Adipocyte (in vitro differentiated cells): ENCODE results near the gene NRAP.

Source experiments
- DNase-seq: peaks from one replicate; pipeline ENCODE4 v3.0.0-alpha.2; 2015; ENCODE audit warnings: low read depth
- H3K27me3 ChIP-seq: replicated peaks from 2 replicates; pipeline ENCODE4 v1.7.0; 2013; ENCODE audit warnings: mild to moderate bottlenecking, low read length, moderate library complexity; ENCODE audit not compliant: control insufficient read depth, insufficient read depth
- H3K36me3 ChIP-seq: 2 replicates; pipeline ENCODE4 v1.7.0; 2013; ENCODE audit warnings: low read length, mild to moderate bottlenecking, moderate library complexity; ENCODE audit not compliant: control insufficient read depth, insufficient read depth, severe bottlenecking
- H3K4me1 ChIP-seq: 2 replicates; pipeline ENCODE4 v1.7.0; 2013; ENCODE audit warnings: mild to moderate bottlenecking, low read length, moderate library complexity; ENCODE audit not compliant: control insufficient read depth, insufficient read depth
- H3K4me3 ChIP-seq: 2 replicates; pipeline ENCODE4 v1.7.0; 2013; ENCODE audit warnings: mild to moderate bottlenecking, low read length, moderate library complexity
- H3K9ac ChIP-seq: 2 replicates; pipeline ENCODE4 v1.7.0; 2013; ENCODE audit warnings: mild to moderate bottlenecking, low read length, moderate library complexity
- H3K9me3 ChIP-seq: 2 replicates; pipeline ENCODE4 v1.7.0; 2013; ENCODE audit warnings: mild to moderate bottlenecking, low read length, moderate library complexity; ENCODE audit not compliant: control insufficient read depth

The NRAP gene

DNA sequence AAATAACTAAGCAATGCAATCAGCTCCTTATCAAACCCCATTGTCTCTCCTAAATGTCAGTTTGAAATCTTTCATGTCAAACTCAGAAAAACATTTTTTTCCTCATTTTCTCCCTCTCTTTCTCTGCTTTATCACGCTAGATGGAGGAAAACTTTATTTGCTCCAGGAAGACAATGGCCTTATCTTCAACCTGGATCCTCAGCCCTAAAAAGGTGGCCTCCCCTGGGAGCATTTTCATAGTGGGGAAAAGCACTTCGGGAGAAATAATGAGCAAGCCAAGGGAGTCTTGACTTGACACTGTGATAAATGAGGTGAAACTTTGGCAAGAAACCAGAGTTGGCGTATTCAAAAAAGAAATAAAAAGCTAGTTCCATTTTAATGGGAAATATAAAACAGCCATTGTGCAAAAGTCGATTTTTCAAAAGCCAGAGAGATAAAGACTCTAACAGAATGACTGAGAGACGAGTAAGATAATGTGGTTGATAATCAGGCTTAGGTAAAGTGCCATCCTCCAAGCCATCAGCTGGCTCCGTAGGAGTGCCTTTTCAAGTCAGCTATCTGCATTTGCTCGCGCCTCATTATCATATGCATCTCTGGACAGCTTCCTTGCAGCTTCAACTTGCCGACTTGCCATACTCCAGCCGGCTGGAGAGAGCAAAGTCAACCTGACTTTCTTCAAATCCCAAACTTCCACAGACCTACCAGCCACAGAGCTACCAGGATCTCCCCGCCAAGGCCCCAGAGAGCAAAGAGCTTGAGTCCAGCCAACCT, 91.1 kb downstream of the NRAP start:
- Histone ChIP-seq H3K27me3 (peaks cover 21% of the 10 kb centered on the region), H3K4me3 (no peak overlapping the region), H3K36me3 (no peaks in the 10 kb centered on the region), H3K4me1 (peaks cover 18% of the 10 kb centered on the region), H3K9ac (no peak overlapping the region), H3K9me3 (peaks cover 26% of the 10 kb centered on the region)
- DNase-seq, result no peak

DNA sequence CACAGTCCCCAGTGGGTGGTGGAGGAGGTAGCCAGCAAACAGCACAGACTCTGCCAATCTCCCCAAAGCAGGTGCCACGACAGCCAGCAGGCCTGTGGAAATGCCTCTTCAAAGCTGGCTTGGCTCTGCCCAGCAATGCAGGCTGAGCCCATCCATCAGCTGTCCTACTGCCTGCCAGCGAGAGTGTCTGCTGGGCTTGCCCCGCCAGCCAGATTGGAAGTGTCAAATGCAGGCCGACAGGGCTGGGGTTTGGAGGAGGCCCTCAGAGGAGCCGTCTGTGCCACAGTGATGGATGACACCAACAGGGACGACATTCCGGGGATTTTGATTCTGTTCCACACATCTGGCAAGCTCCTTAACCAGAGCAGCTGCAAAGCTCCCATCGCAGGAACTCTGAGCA, 94.3 kb downstream of the NRAP start:
- DNase-seq, result no peak
- H3K4me1 ChIP-seq, result peaks cover 27% of the 10 kb centered on the region

DNA sequence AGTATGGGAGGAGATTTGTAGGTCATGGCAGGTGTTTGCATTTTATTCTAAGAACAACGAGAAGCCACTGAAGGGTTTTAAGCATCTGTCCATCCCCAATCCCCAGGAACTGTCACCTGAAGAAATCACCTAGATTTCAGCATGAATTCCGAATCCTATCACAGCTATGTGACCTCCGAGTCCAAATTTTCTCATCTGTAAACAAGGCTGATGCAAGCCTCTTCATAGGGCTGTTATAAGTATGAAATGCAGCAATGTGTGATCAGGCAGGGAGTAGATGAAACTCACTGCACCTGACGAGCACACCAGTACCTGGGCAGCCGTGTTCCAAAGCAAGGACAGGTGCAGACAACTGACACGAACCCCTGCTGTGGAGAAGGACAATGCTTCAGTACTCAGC, 97.0 kb downstream of the NRAP start:
- Histone ChIP-seq H3K27me3 (no peaks in the 10 kb centered on the region), H3K9ac (no peak overlapping the region), H3K4me3 (no peak overlapping the region), H3K9me3 (peaks cover 10% of the 10 kb centered on the region), H3K36me3 (no peaks in the 10 kb centered on the region), H3K4me1 (peaks cover 32% of the 10 kb centered on the region)
- DNase-seq, result no peak

More for the DNA sequence above, 94.3 kb downstream of the NRAP start:
- Histone ChIP-seq H3K36me3 (no peaks in the 10 kb centered on the region), H3K27me3 (peaks cover 4% of the 10 kb centered on the region), H3K4me3 (no peak overlapping the region), H3K9me3 (peaks cover 26% of the 10 kb centered on the region), H3K9ac (peak overlapping the region; percentile 50)

DNA sequence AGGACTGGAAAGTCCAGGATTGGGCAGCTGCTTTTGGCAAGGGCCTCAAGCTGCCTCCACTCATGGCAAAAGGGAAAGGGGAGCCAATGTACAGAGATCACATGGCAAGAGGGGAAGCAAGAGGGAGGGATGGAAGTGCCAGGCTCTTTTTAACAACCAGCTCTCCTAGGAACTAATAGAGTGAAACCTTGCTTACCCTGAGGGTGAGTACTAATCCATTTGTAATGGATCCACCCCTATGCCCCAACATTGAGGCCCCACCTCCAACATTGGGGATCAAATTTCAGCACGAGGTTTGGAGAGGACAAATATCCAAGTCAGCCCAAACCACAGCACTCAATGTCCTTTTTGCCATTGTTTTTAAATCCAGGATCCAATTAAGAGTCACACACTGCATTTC, 98.5 kb downstream of the NRAP start:
- Histone ChIP-seq H3K4me1 (peaks cover 28% of the 10 kb centered on the region), H3K9ac (no peak overlapping the region), H3K4me3 (no peak overlapping the region), H3K9me3 (no peaks in the 10 kb centered on the region), H3K36me3 (no peaks in the 10 kb centered on the region), H3K27me3 (no peaks in the 10 kb centered on the region)
- DNase-seq, result peak; percentile 32

DNA sequence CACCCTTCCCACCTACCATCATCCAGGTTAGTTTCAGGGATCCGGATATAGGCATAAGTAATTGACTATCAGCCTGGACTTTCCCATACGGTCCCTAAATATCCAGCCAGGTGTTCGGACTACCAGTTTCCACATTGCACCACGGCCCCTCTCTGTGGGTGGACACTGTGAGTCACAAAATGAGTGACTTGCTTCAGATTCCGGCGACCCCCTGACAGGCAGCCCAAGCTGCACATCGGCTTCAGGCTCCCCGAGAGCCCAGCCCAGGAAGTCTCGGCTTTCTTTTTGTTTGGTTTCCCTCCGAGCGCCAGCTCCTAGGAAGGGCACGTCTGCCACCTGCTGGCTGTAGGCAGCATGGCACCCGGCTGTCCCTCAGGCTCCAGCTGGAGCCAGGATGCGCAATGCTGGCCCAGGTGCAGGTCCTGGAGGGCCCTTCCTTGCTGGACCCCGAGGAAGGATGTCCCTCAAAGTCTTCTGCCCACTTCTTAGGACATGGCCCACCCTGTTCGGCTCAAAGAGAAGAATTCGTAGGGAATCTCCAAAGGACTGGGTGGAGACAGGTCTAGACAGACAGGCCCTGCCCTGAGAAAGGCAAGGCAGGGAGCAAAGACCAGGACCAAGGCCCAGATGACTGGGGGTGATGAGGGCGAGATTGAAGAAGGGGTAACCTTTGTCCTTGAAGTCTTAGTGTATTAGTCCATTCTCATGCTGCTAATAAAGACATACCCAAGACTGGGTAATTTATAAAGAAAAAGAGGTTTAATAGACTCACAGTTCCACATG, 100.3 kb downstream of the NRAP start:
- Histone ChIP-seq H3K4me3 (peak overlapping the region; percentile 77), H3K4me1 (peaks cover 14% of the 10 kb centered on the region), H3K9me3 (no peaks in the 10 kb centered on the region), H3K36me3 (no peaks in the 10 kb centered on the region), H3K27me3 (peaks cover 1% of the 10 kb centered on the region), H3K9ac (peak overlapping the region; percentile 75)
- DNase-seq, result peak; percentile 91

DNA sequence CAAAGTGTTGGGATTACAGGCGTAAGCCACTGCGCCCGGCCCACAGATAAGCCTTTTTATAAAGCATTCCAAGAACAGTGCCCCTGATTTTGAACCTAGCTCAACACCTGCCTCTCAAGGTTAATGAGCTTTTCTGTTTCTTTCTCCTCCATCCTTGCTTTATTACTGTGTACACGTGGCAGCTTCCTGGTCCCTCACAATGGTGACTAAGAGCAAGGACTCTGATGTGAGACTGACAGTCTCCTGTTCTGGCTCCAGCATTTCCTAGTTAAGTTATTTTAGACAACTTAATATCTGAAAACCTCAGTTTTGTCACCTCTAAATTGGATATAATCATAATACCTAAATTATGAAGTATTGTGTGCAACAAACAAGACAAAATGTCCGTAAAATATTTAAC, 101.1 kb downstream of the NRAP start:
- Histone ChIP-seq H3K4me3 (no peak overlapping the region), H3K27me3 (peaks cover 5% of the 10 kb centered on the region), H3K4me1 (peaks cover 14% of the 10 kb centered on the region), H3K9me3 (no peaks in the 10 kb centered on the region), H3K36me3 (no peaks in the 10 kb centered on the region), H3K9ac (peak overlapping the region; percentile 75)
- no peak for DNase-seq

DNA sequence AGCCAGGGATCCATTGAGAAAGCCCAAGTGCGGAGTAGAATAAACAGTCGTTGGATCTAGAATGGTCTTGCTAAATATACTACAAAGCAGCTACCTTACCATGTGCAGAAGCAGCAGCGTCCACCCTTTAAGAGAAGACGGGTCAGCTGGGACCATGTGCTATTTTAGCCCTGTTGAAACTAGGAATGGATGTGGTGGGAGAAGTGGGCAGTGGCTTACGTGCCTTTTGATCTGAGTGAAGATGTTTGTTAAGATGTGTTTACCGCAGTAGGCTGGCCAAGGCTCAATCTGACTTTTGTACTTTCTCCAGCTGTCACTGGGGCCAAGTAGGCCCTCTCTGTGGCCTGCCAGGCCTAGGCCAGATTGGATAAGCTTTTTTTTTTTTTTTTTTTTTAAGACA, 101.8 kb downstream of the NRAP start:
- Histone ChIP-seq H3K27me3 (peaks cover 5% of the 10 kb centered on the region), H3K4me3 (no peak overlapping the region), H3K9me3 (no peaks in the 10 kb centered on the region), H3K36me3 (no peaks in the 10 kb centered on the region), H3K9ac (no peak overlapping the region), H3K4me1 (peaks cover 14% of the 10 kb centered on the region)
- no peak for DNase-seq

DNA sequence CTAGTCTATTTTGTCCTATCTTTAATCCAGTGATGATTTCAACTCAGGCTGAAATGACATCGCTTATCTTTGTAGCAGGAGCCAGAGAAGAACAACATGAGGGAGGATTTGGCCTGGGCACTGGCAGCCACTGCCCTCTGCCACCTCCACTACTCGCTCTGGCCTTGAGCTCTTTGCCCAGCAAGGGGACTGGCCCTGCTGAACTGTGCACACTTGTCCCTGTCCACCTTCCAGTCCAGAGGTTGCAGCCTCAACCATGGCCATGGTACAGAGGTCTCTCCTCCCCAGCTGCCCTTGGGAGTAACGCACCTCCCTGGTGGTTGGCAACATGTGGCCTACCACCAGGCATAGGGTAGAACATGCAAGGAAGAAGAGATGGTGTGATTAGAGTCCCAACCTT, 102.6 kb downstream of the NRAP start:
- H3K27me3 ChIP-seq, result peaks cover 5% of the 10 kb centered on the region
- peaks cover 14% of the 10 kb centered on the region for H3K4me1 ChIP-seq
- no peaks in the 10 kb centered on the region for H3K9me3 ChIP-seq
- H3K4me3 ChIP-seq, result no peak overlapping the region
- no peak for DNase-seq
- H3K36me3 ChIP-seq, result no peaks in the 10 kb centered on the region
- H3K9ac ChIP-seq, result no peak overlapping the region

DNA sequence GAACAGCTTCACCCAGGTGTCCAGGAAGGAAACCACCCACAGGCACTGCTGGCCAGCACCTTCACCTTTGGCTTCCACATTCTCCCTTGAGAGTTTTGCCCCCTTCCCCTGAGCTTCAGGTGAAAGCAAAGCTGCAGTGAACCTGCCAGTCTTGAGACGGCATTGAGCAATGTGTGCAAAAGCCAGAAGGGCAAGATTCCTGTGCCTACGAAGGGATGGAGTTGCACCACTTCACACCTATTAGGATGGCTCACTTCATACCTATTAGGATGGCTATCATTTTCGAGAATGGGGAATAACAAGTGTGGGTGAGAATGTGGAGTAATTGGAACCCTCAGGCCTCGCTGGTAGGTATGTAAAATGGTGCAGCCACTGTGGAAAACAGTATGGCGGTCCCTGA, 103.8 kb downstream of the NRAP start:
- Histone ChIP-seq H3K9me3 (no peaks in the 10 kb centered on the region), H3K4me3 (no peak overlapping the region), H3K9ac (no peak overlapping the region), H3K4me1 (peaks cover 5% of the 10 kb centered on the region), H3K36me3 (no peaks in the 10 kb centered on the region), H3K27me3 (peaks cover 5% of the 10 kb centered on the region)
- DNase-seq, result no peak

DNA sequence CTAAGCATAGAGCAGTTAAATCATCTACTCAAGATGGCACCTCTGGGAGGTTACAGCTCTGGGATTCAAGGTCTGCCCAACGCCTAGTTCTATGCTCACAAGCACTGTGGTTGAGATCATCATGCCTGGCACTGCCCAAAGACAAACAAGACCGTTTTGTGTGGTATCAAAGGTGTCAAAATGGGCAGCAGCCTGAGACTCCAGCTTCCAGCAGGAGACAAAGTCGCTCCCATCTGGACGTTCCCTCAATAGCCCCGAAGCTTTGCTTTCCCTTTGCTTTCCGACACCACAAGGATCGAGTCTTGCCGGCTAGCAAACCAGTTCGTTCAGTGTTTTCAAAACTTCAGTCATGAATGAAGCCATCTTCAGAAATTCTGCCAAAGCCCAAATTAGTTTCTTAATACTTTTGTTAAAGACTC, 105.9 kb downstream of the NRAP start:
- H3K9me3 ChIP-seq, result no peaks in the 10 kb centered on the region
- H3K4me1 ChIP-seq, result peaks cover under 1% of the 10 kb centered on the region
- H3K9ac ChIP-seq, result no peak overlapping the region
- no peak overlapping the region for H3K4me3 ChIP-seq
- DNase-seq, result no peak
- H3K27me3 ChIP-seq, result peaks cover 5% of the 10 kb centered on the region
- H3K36me3 ChIP-seq, result no peaks in the 10 kb centered on the region

DNA sequence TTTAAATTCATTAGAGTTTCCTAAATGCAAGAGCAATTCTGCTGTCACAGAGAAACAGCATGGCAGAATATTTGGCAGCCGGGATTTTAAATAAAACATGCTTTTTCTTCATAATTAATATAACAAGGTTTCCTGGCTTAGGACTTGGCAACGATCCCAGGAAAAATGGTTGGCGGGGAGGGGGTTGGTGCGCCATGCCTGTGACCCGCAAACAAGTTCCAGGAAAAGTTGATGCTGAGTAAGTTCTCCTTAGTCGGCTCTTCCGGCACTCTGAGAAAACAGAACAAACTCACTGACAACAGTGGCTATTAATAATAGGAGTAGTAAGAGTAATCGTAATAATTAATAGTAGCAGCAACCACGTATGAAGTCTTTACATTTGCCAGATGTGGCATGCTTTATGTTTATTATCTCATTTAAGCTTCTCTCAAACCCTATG, 106.4 kb downstream of the NRAP start:
- Histone ChIP-seq H3K9me3 (no peaks in the 10 kb centered on the region), H3K4me1 (no peaks in the 10 kb centered on the region), H3K36me3 (no peaks in the 10 kb centered on the region), H3K27me3 (peaks cover 5% of the 10 kb centered on the region), H3K9ac (no peak overlapping the region), H3K4me3 (no peak overlapping the region)
- no peak for DNase-seq
